Activated CD4-positive, alpha-beta T cell treated with anti-CD3 and anti-CD28 coated beads, Interleukin-2, amount 50 U/mL, for 48 hours (primary cell): ENCODE results near the gene INO80C.
A peak's percentile ranks its signal among the peaks of the same experiment; 100 is the strongest.

Experiments
- DNase-seq, 2 experiments: peaks; one replicate each; pipeline ENCODE4 v3.0.0-alpha.2; 2020

Gene INO80C

GRCh38 chr18:35497370-35498197 lies at the start of gene INO80C:
Gene INO80C (minus strand): TSS chr18:35497960. CDS start chr18:35497874, 86 bp downstream.
- peak; percentile 90 to 92 for DNase-seq

- no peak for DNase-seq
Observed at GRCh38 chr18:35547008-35547605, 49.3 kb upstream of the INO80C start.

GRCh38 chr18:35542356-35542755 lies 44.6 kb upstream of the INO80C start:
- no peak for DNase-seq

GRCh38 chr18:35535297-35535696 lies 37.5 kb upstream of the INO80C start:
- no peak for DNase-seq

- no peak for DNase-seq
Observed at GRCh38 chr18:35533916-35534405, 36.2 kb upstream of the INO80C start.

- DNase-seq, result no peak
Observed at GRCh38 chr18:35528749-35529274, 31.1 kb upstream of the INO80C start.

- no peak for DNase-seq
Observed at GRCh38 chr18:35526495-35527059, 28.8 kb upstream of the INO80C start.

GRCh38 chr18:35525795-35526494 lies 28.2 kb upstream of the INO80C start:
- no peak for DNase-seq

GRCh38 chr18:35524226-35524625 lies 26.5 kb upstream of the INO80C start:
- DNase-seq, result no peak

GRCh38 chr18:35522130-35522959 lies 24.6 kb upstream of the INO80C start:
- DNase-seq, result no peak

GRCh38 chr18:35521133-35521532 lies 23.4 kb upstream of the INO80C start:
- DNase-seq, result no peak

GRCh38 chr18:35519148-35519899 lies 21.6 kb upstream of the INO80C start:
- no peak for DNase-seq

GRCh38 chr18:35517715-35518114 lies 20.0 kb upstream of the INO80C start:
- DNase-seq, result no peak

GRCh38 chr18:35516789-35517188 lies 19.0 kb upstream of the INO80C start:
- DNase-seq, result no peak

- DNase-seq, result no peak
Observed at GRCh38 chr18:35516351-35516750, 18.6 kb upstream of the INO80C start.

GRCh38 chr18:35515460-35516130 lies 17.8 kb upstream of the INO80C start:
- DNase-seq, result no peak

- DNase-seq, result no peak
Observed at GRCh38 chr18:35514752-35515459, 17.1 kb upstream of the INO80C start.

- DNase-seq, result no peak
Observed at GRCh38 chr18:35514283-35514682, 16.5 kb upstream of the INO80C start.

- DNase-seq, result no peak
Observed at GRCh38 chr18:35513181-35513936, 15.6 kb upstream of the INO80C start.
